Hematopoietic multipotent progenitor cell treated with erythropoietin and hydrocortisone succinate and interleukin-3 and kit ligand, for 8 days (in vitro differentiated cells): ENCODE data around the gene METTL18.
"Not testable (repeated sequence)": the region's sequence is repeated elsewhere in the genome, so short reads cannot be mapped to it uniquely, and the experiment has no call there.

Experiments used
- DNase-seq: peaks from one replicate; pipeline ENCODE4 v3.0.0-alpha.2; 2015

Gene METTL18

GRCh38 chr1:169794530-169795416 lies at the start of gene METTL18:
TSS of gene METTL18 (minus strand) at chr1:169794907. CDS start at chr1:169793695, 1,212 bp downstream.
- DNase-seq: peak; percentile 96

GRCh38 chr1:169838942-169839341 lies 44.2 kb upstream of the METTL18 start:
- DNase-seq: no peak

GRCh38 chr1:169836198-169836597 lies 41.5 kb upstream of the METTL18 start:
- DNase-seq: no peak

- no peak for DNase-seq
These were observed 40.9 kb upstream of the METTL18 start for GRCh38 chr1:169835647-169836046.

- DNase-seq: no peak
These were observed 40.2 kb upstream of the METTL18 start for GRCh38 chr1:169834869-169835268.

- DNase-seq: no peak
These were observed 38.6 kb upstream of the METTL18 start for GRCh38 chr1:169833179-169833901.

GRCh38 chr1:169829671-169830070 lies 35.0 kb upstream of the METTL18 start:
- DNase-seq: no peak

GRCh38 chr1:169824153-169824552 lies 29.4 kb upstream of the METTL18 start:
- no peak for DNase-seq

GRCh38 chr1:169821500-169821899 lies 26.8 kb upstream of the METTL18 start:
- no peak for DNase-seq

GRCh38 chr1:169816617-169817016 lies 21.9 kb upstream of the METTL18 start:
- no peak for DNase-seq

- no peak for DNase-seq
These were observed 19.6 kb upstream of the METTL18 start for GRCh38 chr1:169814265-169814664.

- DNase-seq: no peak
These were observed 17.4 kb upstream of the METTL18 start for GRCh38 chr1:169812131-169812530.

- DNase-seq: not testable (repeated sequence)
These were observed 16.8 kb upstream of the METTL18 start for GRCh38 chr1:169811418-169812035.

- peak; percentile 64 for DNase-seq
These were observed 14.8 kb upstream of the METTL18 start for GRCh38 chr1:169809370-169810095.

GRCh38 chr1:169804941-169805340 lies 10.2 kb upstream of the METTL18 start:
- DNase-seq: no peak

GRCh38 chr1:169802888-169803287 lies 8.2 kb upstream of the METTL18 start:
- DNase-seq: no peak

GRCh38 chr1:169797281-169797680 lies 2.6 kb upstream of the METTL18 start:
- no peak for DNase-seq

GRCh38 chr1:169796274-169796810 lies 1.6 kb upstream of the METTL18 start:
- no peak for DNase-seq

GRCh38 chr1:169795687-169796086 lies 980 bp upstream of the METTL18 start:
- DNase-seq: peak; percentile 49

- no peak for DNase-seq
These were observed 977 bp downstream of the METTL18 start for GRCh38 chr1:169793730-169794129.

GRCh38 chr1:169788402-169788801 lies 6.3 kb downstream of the METTL18 start:
- no peak for DNase-seq

GRCh38 chr1:169786974-169787373 lies 7.7 kb downstream of the METTL18 start:
- no peak for DNase-seq

- no peak for DNase-seq
These were observed 9.4 kb downstream of the METTL18 start for GRCh38 chr1:169785267-169785666.
